ENCODE results near the gene SF3B3. TPM values are rescaled to one million over a fixed set of nuclear protein-coding genes. Genes with fewer than 3 reads are reported as not detected.
"Not testable (repeated sequence)": the region's sequence is repeated elsewhere in the genome, so short reads cannot be mapped to it uniquely, and the experiment has no call there.

The SF3B3 gene
- total RNA-seq, 2 experiments from 2014 or later: 195 to 441 TPM

DNA sequence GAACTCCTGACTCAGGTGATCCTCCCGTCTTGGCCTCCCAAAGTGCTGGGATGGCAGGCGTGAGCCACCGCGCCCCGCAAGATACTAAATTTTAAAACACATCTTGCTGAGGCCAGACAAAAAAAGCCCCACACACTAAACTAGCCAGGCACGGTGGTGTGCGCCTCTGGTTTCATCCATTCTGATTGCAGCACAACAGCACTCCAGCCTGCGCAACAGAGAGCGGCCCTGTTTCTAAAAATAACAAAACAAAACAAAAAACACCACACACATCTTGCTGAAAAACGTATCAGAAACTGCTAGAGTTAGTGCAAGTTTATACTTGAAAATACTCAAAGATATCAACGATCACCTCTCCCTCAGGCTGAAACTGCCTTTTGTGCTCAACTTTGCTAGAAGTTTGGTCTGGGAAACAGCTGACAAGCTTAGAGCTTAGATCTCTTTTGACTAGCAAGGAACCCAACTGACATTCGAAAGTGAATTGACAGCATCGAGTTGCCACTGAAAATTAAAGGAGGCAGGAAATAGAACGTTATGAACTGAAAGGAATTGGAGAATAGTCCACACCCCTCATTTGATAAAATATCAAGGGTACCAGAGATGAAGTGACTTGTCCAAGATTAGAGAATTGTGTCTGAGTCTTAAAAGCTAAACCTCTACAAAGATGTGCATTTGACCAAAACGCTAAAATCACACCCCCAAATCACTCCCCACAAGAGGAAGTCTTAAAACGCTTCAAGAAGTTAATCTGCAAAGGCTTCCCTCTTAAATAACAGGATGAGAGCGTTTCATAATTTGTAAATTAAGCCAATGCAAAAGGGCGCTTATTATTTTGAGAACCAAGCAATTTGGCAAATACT lies 1.2 kb upstream of the SF3B3 start:
- peaks cover 68% of the 10 kb centered on the region for H3K79me2 ChIP-seq (ENCODE audit: insufficient read depth, low read depth, low read length)
- POLR2A ChIA-PET: interaction anchor here (0.5 to 1.9 kb wide), 12 partner anchors 10 to 769 kb away, joined by 3 to 13 read pairs (median 3); partner anchors contain the start of genes DDX19A and FCSK
- no peaks in the 10 kb centered on the region for H3K9me2 ChIP-seq (ENCODE audit: insufficient read depth, low read length)
- H3K4me1 ChIP-seq (ENCODE audit: insufficient read depth, low read length, poor library complexity, severe bottlenecking): peaks cover 40% of the 10 kb centered on the region
- peak overlapping the region; percentile 99 for H3K4me3 ChIP-seq (ENCODE audit: low read depth, low read length, poor library complexity, severe bottlenecking)
- peak overlapping the region; percentile 88 for H3K27ac ChIP-seq (ENCODE audit: low read depth, low read length, poor library complexity, severe bottlenecking)
- peaks cover 16% of the 10 kb centered on the region for H4K20me1 ChIP-seq (ENCODE audit: insufficient read depth, low read length)
- TF ChIP-seq, protein P1, sequence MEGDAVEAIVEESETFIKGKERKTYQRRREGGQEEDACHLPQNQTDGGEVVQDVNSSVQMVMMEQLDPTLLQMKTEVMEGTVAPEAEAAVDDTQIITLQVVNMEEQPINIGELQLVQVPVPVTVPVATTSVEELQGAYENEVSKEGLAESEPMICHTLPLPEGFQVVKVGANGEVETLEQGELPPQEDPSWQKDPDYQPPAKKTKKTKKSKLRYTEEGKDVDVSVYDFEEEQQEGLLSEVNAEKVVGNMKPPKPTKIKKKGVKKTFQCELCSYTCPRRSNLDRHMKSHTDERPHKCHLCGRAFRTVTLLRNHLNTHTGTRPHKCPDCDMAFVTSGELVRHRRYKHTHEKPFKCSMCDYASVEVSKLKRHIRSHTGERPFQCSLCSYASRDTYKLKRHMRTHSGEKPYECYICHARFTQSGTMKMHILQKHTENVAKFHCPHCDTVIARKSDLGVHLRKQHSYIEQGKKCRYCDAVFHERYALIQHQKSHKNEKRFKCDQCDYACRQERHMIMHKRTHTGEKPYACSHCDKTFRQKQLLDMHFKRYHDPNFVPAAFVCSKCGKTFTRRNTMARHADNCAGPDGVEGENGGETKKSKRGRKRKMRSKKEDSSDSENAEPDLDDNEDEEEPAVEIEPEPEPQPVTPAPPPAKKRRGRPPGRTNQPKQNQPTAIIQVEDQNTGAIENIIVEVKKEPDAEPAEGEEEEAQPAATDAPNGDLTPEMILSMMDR (conservative IDR thresholded peaks at IDR 0.05; ENCODE audit: low read length): no peak
- TF ChIP-seq EZH2phosphoT487 (IDR thresholded peaks at IDR 0.05; ENCODE audit: borderline replicate concordance, low read depth, low read length): no peak
- peak; percentile 51 for DNase-seq (ENCODE audit: low spot score)
- CTCF ChIA-PET (ENCODE audit: unreplicated experiment): interaction anchor here (0.6 kb wide), 1 partner anchor 176 kb away, joined by 3 read pairs; no protein-coding TSS in a partner anchor
- H2AFZ ChIP-seq (ENCODE audit: low read length): peak overlapping the region; percentile 45
- peaks cover 48% of the 10 kb centered on the region for H3K36me3 ChIP-seq (ENCODE audit: insufficient read depth, low read length)
- BruUV-seq (replicated peaks): no TSS peak
- H3K9me3 ChIP-seq (ENCODE audit: low read length): no peaks in the 10 kb centered on the region
- peak overlapping the region; percentile 87 for H3K4me2 ChIP-seq (ENCODE audit: low read length)
- intact Hi-C loops (cut with micrococcal nuclease; ENCODE audit: unreplicated experiment): loop anchor here (1.0 to 10.0 kb wide), 5 partner anchors 92 to 958 kb away; partner anchors contain the start of genes AARS1 and NFAT5

DNA sequence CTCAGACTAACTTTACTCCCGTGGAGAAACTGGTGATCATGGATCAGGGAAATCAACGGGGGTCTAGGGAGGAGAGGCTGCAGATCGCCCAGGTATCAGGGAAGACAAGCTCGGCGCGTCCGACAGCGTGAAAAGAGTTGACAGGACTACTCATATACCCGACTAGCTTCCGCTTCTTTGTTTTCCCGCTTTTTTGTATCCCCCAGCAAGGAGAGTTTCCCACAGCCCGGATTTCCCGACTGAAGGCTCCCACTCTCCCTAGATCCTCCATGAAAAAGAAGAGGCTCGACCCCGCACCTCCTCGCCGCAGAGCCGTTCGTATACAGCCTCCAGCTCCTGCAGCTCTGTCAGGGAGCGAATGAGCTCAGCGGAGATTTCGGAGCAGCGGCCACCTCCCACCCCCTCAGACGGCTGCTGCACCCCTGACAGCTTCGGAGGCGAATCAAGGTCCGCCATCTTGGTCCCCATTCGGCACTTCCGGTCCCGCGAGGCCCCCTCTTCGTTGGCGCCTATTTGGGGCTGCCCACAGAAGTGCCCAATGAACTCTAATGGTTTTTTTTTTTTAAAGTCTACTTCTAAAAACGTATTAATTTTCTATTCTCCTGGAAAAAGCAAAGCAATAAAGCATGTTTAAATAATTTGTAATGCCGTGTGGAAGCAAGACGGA lies 407 bp upstream of the SF3B3 start, which contains the start of gene COG4:
TSS of gene COG4 (minus strand) at position 479 of the 667 bp plus-strand sequence. CDS start at position 468, 11 bp downstream.
- Histone ChIP-seq H3K79me2 (ENCODE audit: insufficient read depth, low read depth, low read length) (peaks cover 76% of the 10 kb centered on the region), H3K4me3 (ENCODE audit: low read depth, low read length, poor library complexity, severe bottlenecking) (peak within 1 kb of the TSS; percentile 99), H3K9me2 (ENCODE audit: insufficient read depth, low read length) (no peaks in the 10 kb centered on the region), H3K4me2 (ENCODE audit: low read length) (peak within 1 kb of the TSS; percentile 87), H3K4me1 (ENCODE audit: insufficient read depth, low read length, poor library complexity, severe bottlenecking) (peaks cover 47% of the 10 kb centered on the region), H3K9me3 (ENCODE audit: low read length) (no peaks in the 10 kb centered on the region), H4K20me1 (ENCODE audit: insufficient read depth, low read length) (peaks cover 18% of the 10 kb centered on the region), H3K27ac (ENCODE audit: low read depth, low read length, poor library complexity, severe bottlenecking) (peak within 1 kb of the TSS; percentile 88), H2AFZ (ENCODE audit: low read length) (peak within 1 kb of the TSS; percentile 45), H3K36me3 (ENCODE audit: insufficient read depth, low read length) (peaks cover 48% of the 10 kb centered on the region)
- intact Hi-C loops (cut with micrococcal nuclease; ENCODE audit: unreplicated experiment): loop anchor here (1.0 to 10.0 kb wide), 5 partner anchors 92 to 958 kb away; partner anchors contain the start of genes AARS1 and NFAT5
- TSS peak; percentile 94 for BruUV-seq (replicated peaks)
- peak; percentile 95 for DNase-seq (ENCODE audit: low spot score)
- ChIA-PET CTCF (ENCODE audit: unreplicated experiment) (no interaction called here), POLR2A (interaction anchor here (0.5 to 1.9 kb wide), 13 partner anchors 9 to 769 kb away, joined by 3 to 13 read pairs (median 3); partner anchors contain the start of genes DDX19A and FCSK)
- TF ChIP-seq, protein P1 (conservative IDR thresholded peaks at IDR 0.05; ENCODE audit: low read length): no peak
- no peak for TF ChIP-seq EZH2phosphoT487 (IDR thresholded peaks at IDR 0.05; ENCODE audit: borderline replicate concordance, low read depth, low read length)

DNA sequence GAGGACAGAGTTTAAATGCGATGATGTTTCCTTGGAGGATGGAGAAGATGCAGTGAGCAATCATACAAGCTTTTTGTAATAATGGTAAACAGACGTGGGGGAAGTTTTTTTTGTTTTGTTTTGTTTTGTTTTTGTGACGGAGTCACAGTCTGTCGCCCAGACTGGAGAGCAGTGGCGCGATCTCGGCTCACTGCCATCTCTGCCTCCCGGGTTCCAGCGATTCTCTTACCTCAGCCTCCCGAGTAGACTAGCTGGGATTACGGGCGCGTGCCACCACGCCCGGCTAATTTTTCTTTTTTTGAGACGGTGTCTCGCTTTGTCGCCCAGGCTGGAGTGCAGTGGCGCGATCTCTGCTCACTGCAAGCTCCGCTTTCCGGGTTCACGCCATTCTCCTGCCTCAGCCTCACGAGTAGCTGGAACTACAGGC lies 796 bp downstream of the SF3B3 start:
- ChIA-PET CTCF (ENCODE audit: unreplicated experiment) (interaction anchor here (0.5 kb wide), 1 partner anchor 33 kb away, joined by 4 read pairs; no protein-coding TSS in a partner anchor), POLR2A (interaction anchor here (0.6 to 1.9 kb wide), 4 partner anchors 9 to 258 kb away, joined by 3 to 6 read pairs (median 6); partner anchors contain the start of gene AARS1)
- H3K9me3 ChIP-seq (ENCODE audit: low read length); H3K9me2 ChIP-seq (ENCODE audit: insufficient read depth, low read length): not testable (repeated sequence)
- Histone ChIP-seq H3K4me3 (ENCODE audit: low read depth, low read length, poor library complexity, severe bottlenecking) (peak overlapping the region; percentile 99), H3K79me2 (ENCODE audit: insufficient read depth, low read depth, low read length) (peaks cover 88% of the 10 kb centered on the region), H3K36me3 (ENCODE audit: insufficient read depth, low read length) (peaks cover 58% of the 10 kb centered on the region), H4K20me1 (ENCODE audit: insufficient read depth, low read length) (peaks cover 25% of the 10 kb centered on the region), H2AFZ (ENCODE audit: low read length) (peak overlapping the region; percentile 45; the same call in 1 of the 2 replicates), H3K4me1 (ENCODE audit: insufficient read depth, low read length, poor library complexity, severe bottlenecking) (peaks cover 58% of the 10 kb centered on the region), H3K27ac (ENCODE audit: low read depth, low read length, poor library complexity, severe bottlenecking) (peak overlapping the region; percentile 88), H3K4me2 (ENCODE audit: low read length) (peak overlapping the region; percentile 87)
- TSS peak; percentile 78 for BruUV-seq (replicated peaks)
- intact Hi-C loops (cut with micrococcal nuclease; ENCODE audit: unreplicated experiment): loop anchor here (5.0 to 10.0 kb wide), 2 partner anchors 122 to 960 kb away; partner anchors contain the start of gene NFAT5
- DNase-seq (ENCODE audit: low spot score): peak; percentile 40

All from OCI-LY7 (cell line).